OCI-LY1 (cell line): ENCODE data around the gene LRRTM3.

Source experiments
- H2AFZ ChIP-seq: fragments of 200-600 bp; sonication (generic), shearing (Covaris generic); 2 replicates; pipeline ENCODE4 v1.6.0; 2014; ENCODE audit warnings: antibody characterized with exemption, mild to moderate bottlenecking, low read length
- H3F3A ChIP-seq: fragments of 200-600 bp; sonication (generic), shearing (Covaris generic); 2 replicates; pipeline ENCODE4 v1.6.0; 2014; ENCODE audit warnings: mild to moderate bottlenecking, antibody characterized with exemption, low read length, moderate library complexity; ENCODE audit not compliant: insufficient read depth
- H3K27ac ChIP-seq: fragments of 200-600 bp; sonication (generic); 2 replicates; pipeline ENCODE4 v1.5.1; 2014; ENCODE audit warnings: low read length, mixed run types, mild to moderate bottlenecking, low read depth; ENCODE audit not compliant: poor library complexity, severe bottlenecking
- H3K27me3 ChIP-seq: fragments of 200-600 bp; sonication (generic); 2 replicates; pipeline ENCODE4 v1.6.0; 2014; ENCODE audit warnings: antibody characterized with exemption, mild to moderate bottlenecking, low read length, moderate library complexity; ENCODE audit not compliant: insufficient read depth
- H3K36me3 ChIP-seq: fragments of 200-600 bp; sonication (generic); 2 replicates; pipeline ENCODE4 v1.6.1; 2014; ENCODE audit warnings: mild to moderate bottlenecking, antibody characterized with exemption, low read length, moderate library complexity, mixed read lengths; ENCODE audit not compliant: insufficient read depth
- H3K4me1 ChIP-seq: fragments of 200-600 bp; sonication (generic); 2 replicates; pipeline ENCODE4 v1.5.1; 2014; ENCODE audit warnings: mild to moderate bottlenecking, low read length, moderate library complexity; ENCODE audit not compliant: insufficient read depth, severe bottlenecking
- H3K4me2 ChIP-seq: fragments of 200-600 bp; sonication (generic), shearing (Covaris generic); 2 replicates; pipeline ENCODE4 v1.6.1; 2014; ENCODE audit warnings: low read length
- H3K4me3 ChIP-seq: fragments of 200-600 bp; sonication (generic); 2 replicates; pipeline ENCODE4 v1.5.1; 2014; ENCODE audit warnings: low read length, low read depth, mild to moderate bottlenecking, mixed read lengths; ENCODE audit not compliant: poor library complexity, severe bottlenecking
- H3K79me2 ChIP-seq: fragments of 200-600 bp; shearing (Covaris generic); 2 replicates; pipeline ENCODE4 v1.6.1; 2016; ENCODE audit warnings: mixed run types, low read length, mixed read lengths; ENCODE audit not compliant: insufficient read depth
- H3K9ac ChIP-seq: fragments of 200-600 bp; sonication (generic), shearing (Covaris generic); 2 replicates; pipeline ENCODE4 v1.6.1; 2014; ENCODE audit warnings: mild to moderate bottlenecking, low read length, mixed read lengths
- H3K9me2 ChIP-seq: fragments of 200-600 bp; sonication (generic), shearing (Covaris generic); 2 replicates; pipeline ENCODE4 v1.6.1; 2014; ENCODE audit warnings: low read depth, mild to moderate bottlenecking, low read length, mixed read lengths
- H3K9me3 ChIP-seq: fragments of 200-600 bp; shearing (Covaris generic); 2 replicates; pipeline ENCODE4 v1.6.1; 2014; ENCODE audit warnings: low read length, mixed read lengths
- H4K20me1 ChIP-seq: fragments of 200-600 bp; sonication (generic), shearing (Covaris generic); 2 replicates; pipeline ENCODE4 v1.6.0; 2016; ENCODE audit warnings: mild to moderate bottlenecking, low read length; ENCODE audit not compliant: insufficient read depth
- CTCF ChIP-seq: fragments of 200-600 bp; sonication (generic), shearing (Covaris generic); IDR thresholded peaks from 2 replicates; pipeline ENCODE4 v1.5.1; 2017; ENCODE audit warnings: mild to moderate bottlenecking, antibody characterized with exemption, low read length, moderate library complexity, mixed read lengths
- EZH2 ChIP-seq: fragments of 200-600 bp; sonication (generic), shearing (Covaris generic); IDR thresholded peaks from 2 replicates; pipeline ENCODE4 v1.8.0; 2017; ENCODE audit warnings: borderline replicate concordance, mixed run types, mild to moderate bottlenecking, antibody characterized with exemption, low read length, moderate library complexity, mixed read lengths

The LRRTM3 gene

DNA sequence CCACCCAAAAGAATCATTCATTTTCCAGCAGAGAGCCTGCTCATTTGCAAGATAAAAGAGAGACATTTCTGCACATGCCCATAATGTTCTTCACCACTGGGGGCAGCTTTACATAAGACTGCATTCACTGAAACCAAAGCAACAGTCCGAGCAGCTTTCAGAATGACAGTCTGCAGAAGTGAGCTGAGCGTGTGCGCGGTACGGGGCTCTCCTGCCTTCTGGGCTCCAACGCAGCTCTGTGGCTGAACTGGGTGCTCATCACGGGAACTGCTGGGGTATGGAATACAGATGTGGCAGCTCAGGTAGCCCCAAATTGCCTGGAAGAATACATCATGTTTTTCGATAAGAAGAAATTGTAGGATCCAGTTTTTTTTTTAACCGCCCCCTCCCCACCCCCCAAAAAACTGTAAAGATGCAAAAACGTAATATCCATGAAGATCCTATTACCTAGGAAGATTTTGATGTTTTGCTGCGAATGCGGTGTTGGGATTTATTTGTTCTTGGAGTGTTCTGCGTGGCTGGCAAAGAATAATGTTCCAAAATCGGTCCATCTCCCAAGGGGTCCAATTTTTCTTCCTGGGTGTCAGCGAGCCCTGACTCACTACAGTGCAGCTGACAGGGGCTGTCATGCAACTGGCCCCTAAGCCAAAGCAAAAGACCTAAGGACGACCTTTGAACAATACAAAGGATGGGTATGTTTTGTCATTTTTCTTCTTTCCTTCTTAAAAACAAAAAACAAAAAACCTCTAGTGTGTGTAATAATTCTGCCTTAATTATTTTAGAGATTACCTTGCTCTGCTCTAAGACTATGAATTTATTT, at the start of gene LRRTM3:
Gene LRRTM3 (plus strand): TSS at position 141 of the 820 bp plus-strand sequence.
- Histone ChIP-seq H3K4me2 (no peak within 1 kb of the TSS), H3K36me3 (no peaks in the 10 kb centered on the region), H3K4me1 (no peaks in the 10 kb centered on the region), H4K20me1 (no peaks in the 10 kb centered on the region), H3K9me2 (no peaks in the 10 kb centered on the region), H3F3A (no peaks in the 10 kb centered on the region), H3K79me2 (no peaks in the 10 kb centered on the region), H2AFZ (no peak within 1 kb of the TSS), H3K9ac (no peak within 1 kb of the TSS), H3K27me3 (no peaks in the 10 kb centered on the region), H3K4me3 (no peak within 1 kb of the TSS), H3K27ac (no peak within 1 kb of the TSS), H3K9me3 (no peaks in the 10 kb centered on the region)
- TF ChIP-seq CTCF (peak; percentile 57), EZH2 (no peak)

GRCh38 chr10:66877361-66877760, 48.5 kb upstream of the LRRTM3 start:
- Histone ChIP-seq H3F3A (no peaks in the 10 kb centered on the region), H3K4me2 (no peak overlapping the region), H4K20me1 (no peaks in the 10 kb centered on the region), H3K27ac (no peak overlapping the region), H3K79me2 (no peaks in the 10 kb centered on the region), H3K36me3 (no peaks in the 10 kb centered on the region), H3K9ac (no peak overlapping the region), H3K9me3 (no peaks in the 10 kb centered on the region), H3K4me3 (no peak overlapping the region), H3K27me3 (no peaks in the 10 kb centered on the region), H2AFZ (no peak overlapping the region), H3K4me1 (no peaks in the 10 kb centered on the region), H3K9me2 (no peaks in the 10 kb centered on the region)
- TF ChIP-seq EZH2 (no peak), CTCF (no peak)

GRCh38 chr10:66880292-66880691, 45.5 kb upstream of the LRRTM3 start:
- H4K20me1 ChIP-seq, result no peaks in the 10 kb centered on the region
- no peaks in the 10 kb centered on the region for H3K79me2 ChIP-seq
- no peaks in the 10 kb centered on the region for H3K9me2 ChIP-seq
- H3K4me2 ChIP-seq, result no peak overlapping the region
- no peaks in the 10 kb centered on the region for H3K4me1 ChIP-seq
- no peaks in the 10 kb centered on the region for H3K9me3 ChIP-seq
- H2AFZ ChIP-seq, result no peak overlapping the region
- no peaks in the 10 kb centered on the region for H3K27me3 ChIP-seq
- H3K9ac ChIP-seq, result no peak overlapping the region
- H3K27ac ChIP-seq, result no peak overlapping the region
- H3F3A ChIP-seq, result no peaks in the 10 kb centered on the region
- H3K36me3 ChIP-seq, result no peaks in the 10 kb centered on the region
- TF ChIP-seq EZH2, result no peak
- no peak for TF ChIP-seq CTCF
- no peak overlapping the region for H3K4me3 ChIP-seq
